GM19035 (cell line): ENCODE data around the gene ZNF467.

Experiments used
- ATAC-seq: cut with Tn5 transposase; IDR thresholded peaks from one replicate; pipeline ENCODE4 v1.9.1; 2021; ENCODE audit not compliant: unreplicated experiment

The ZNF467 gene

DNA sequence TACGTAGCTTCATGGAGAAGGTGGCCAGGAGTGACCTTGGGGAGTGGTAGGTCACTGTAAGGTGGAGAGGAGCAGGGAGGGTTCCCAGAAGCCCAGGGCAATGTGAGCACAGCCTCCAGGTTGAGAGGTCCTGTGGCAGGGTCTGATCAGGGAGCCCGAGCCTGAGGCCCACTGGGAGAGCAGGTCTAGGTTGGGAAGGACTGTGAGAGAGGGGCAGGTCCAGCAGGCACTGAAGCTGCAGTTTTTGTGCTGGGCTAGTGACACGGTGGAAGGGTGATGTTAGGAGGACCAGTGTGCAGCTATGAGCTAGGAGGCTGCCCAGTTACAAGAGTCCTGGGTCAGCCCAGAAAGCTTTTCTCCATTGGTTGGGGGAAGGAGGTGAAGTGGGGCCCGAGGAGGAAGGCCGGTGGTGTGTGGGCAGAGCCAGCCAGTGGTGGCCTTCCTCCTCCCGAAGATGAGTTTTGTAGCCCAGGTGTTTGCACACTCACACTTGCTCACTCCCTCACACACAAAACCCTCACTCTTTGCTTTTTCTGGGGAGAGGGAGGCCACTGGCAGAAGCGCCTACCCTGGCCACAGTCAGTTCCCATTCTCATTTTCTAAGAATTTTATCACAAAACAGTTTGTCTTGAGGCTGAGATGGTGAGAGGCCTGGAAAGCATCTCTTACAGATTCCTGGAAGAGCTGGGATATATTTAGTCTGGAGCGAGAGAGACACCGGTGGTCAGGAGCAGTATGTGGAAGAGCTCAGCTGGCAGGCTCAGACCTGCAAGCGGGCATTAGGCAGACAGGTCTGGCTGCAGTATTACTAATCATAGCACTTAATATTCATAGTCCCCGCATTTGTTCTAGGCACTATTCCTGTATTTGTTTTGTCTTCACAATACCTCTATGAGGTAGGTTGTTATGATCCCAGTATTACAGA, 57.1 kb downstream of the ZNF467 start:
- ATAC-seq, result no peak

DNA sequence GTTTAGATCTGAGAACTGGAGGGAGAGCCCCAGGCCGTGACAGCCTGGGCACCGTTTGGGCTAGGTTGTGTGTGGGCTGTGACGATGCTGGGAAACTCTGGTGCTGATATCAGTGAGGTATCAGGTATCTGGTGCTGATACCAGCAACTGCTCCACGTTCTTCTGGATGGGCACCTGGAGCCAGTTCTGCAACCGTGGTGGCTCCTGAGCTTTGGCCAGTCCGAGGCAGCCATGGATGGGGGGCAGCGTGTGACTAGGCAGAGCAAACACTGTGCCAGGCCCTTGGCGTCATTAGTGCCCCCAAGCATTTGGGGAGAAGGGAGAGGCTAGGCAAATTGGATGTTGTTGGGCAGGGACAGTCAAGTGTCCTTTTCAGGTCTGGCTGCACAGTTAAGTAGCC, 57.9 kb downstream of the ZNF467 start:
- no peak for ATAC-seq

DNA sequence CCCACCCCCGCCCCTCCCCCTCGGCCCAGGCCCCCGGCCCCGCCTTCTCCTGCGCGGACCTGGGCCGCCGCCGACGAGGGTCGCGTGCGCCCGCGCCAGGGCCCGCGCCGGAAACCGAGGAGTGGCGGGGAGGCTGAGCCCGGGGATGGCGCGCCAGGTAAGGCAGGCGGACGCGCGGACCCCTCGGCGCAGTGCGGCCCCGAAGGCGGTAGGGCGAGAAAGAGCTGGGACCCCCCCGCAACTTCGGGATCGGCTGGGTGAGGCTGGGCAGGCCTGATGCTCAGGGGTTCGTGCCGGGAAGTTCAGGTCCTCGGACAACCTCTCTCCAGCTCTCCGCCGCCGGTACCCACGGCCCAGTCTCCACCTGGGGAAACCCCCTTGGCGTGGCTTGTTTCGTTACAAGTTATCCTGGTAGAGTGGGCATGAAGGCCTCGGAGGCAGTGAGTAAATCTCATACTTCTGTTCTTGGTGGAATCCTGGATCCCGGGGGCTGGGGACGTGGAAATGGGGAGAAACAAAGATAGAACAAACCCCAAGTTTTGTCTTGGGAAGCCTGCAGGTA, 58.4 kb downstream of the ZNF467 start:
- peak; percentile 31 for ATAC-seq
